NCI-H1694 treated with DMSO at 0.1 percent for 48 hours (cell line): ENCODE measurements around the gene CNR1.
"Not testable (repeated sequence)": the region's sequence is repeated elsewhere in the genome, so short reads cannot be mapped to it uniquely, and the experiment has no call there.

ENCODE experiments used
- DNase-seq: peaks from one replicate; lab custom pipeline; 2025; lab: John Stamatoyannopoulos, UW

Gene CNR1

GRCh38 chr6:88165844-88166492 lies at the start of gene CNR1:
CNR1 (minus strand) TSS chr6:88166347; CDS start chr6:88145274, 21,073 bp downstream.
- DNase-seq, result no peak

DNA sequence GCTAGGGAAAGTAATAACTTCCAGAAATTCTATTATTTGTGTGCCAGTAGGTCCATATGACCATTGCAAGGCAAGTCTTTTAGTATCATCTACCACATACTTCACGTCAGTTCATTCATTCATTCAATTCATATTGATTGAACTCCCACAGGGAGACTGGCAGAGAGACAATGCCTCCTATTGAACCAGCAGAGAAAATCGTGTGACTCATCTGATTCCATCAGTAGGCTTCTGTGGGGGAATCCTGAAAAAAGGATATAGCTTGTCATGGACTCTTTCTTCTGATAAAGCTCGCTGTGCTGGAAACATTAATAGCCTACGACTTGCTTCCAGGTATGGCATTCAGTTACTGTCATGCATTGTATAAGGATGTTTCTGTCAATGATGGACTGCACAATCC lies 45.3 kb upstream of the CNR1 start:
- no peak for DNase-seq

- no peak for DNase-seq
Observed at GRCh38 chr6:88209301-88209700, 43.2 kb upstream of the CNR1 start.

- DNase-seq, result peak; percentile 72
Observed at GRCh38 chr6:88208726-88209125, 42.6 kb upstream of the CNR1 start.

GRCh38 chr6:88201734-88202133 lies 35.6 kb upstream of the CNR1 start:
- DNase-seq, result not testable (repeated sequence)

DNA sequence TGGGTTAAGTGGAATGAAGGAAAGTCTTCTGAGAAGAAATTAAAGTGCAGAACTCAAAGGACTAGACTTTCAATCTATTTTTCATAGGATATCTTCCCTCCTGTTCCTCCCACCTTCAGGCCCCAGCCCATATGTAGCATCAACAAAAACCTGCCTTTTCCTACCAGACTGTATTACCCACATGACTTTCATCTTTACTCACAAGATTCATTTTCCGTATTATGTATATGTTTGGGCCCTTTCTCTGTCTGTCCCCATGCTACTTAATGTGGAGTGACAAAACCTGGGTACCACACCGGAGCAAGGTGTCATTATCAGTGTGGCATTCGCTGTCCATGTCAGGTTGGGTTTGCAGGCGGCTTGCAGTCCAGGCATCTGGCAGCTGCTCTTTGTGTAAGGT lies 18.8 kb upstream of the CNR1 start:
- no peak for DNase-seq

GRCh38 chr6:88183471-88183870 lies 17.3 kb upstream of the CNR1 start:
- no peak for DNase-seq

DNA sequence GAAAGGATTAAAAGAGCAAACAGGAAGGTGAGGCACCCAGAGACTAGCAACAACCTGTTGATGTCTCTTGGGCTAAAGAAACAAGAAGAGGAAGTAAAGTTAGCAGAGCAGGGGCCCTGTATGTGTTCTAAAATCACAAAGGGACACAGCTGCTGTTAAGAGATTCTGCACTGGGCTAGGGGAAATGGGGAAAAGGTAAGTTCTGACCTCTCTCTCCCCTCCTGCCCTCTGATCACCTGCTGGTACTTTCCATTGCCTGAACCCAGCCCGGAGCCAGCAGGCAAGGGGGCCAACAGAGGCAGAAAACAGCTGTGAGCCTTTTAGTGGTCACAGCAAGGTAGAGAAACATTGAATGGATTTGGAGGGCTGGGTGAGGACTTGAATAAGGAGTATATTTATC lies 13.5 kb upstream of the CNR1 start:
- no peak for DNase-seq

DNA sequence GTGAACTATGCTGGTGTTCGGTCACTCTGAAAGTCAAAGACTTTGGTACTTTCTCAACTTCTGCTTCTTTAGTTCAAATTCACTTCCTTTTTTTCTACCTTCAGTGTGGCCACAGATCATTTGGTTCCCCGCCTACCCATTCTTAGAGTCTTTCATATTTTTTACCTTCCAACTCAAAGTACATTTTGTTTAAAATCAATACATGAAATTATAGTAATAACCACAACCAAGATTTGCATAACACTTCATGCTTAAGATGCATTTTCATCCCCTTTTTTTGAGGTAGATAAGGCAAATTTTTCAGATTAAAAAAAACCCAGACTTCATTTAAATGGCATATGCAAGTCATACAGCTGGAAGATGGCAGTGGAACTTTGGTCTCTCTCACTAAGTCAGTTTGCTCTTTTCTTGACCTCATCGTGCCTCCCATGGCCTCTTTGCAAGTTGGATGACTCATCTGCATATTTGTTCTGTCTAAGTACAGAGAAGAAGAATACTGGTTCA lies 11.9 kb upstream of the CNR1 start:
- DNase-seq, result no peak

- DNase-seq, result no peak
Observed at GRCh38 chr6:88174906-88175305, 8.8 kb upstream of the CNR1 start.

- no peak for DNase-seq
Observed at GRCh38 chr6:88171312-88171711, 5.2 kb upstream of the CNR1 start.

- no peak for DNase-seq
Observed at GRCh38 chr6:88168362-88168761, 2.2 kb upstream of the CNR1 start.

DNA sequence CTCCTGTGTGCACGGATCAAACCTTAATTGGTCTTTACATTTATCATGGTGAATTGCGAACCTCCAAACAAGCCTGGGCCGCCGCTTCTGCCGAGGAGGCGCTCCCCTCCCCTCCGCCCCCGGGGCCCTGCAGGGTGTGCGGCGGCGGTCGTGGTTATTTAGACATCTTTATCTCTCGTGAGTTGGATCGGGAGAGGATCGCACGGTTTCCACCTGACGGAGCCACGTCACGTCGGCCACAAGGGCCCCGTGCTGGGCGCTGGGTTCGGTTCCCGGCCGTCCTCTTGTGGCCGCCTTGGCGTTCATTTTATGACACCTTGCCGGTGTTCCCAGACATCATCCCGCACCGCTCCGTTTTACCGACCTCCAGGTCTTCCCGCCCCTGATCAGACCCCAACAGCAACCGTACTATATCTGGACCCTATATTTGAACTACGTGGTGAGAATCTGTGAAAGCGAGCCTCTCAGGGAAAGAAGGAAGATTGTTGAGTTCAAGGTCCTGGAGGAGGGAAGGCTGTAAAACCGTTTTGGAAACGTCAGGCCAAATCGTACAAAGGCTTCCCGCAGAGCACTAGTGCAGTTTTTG lies 1.3 kb upstream of the CNR1 start:
- DNase-seq, result no peak

DNA sequence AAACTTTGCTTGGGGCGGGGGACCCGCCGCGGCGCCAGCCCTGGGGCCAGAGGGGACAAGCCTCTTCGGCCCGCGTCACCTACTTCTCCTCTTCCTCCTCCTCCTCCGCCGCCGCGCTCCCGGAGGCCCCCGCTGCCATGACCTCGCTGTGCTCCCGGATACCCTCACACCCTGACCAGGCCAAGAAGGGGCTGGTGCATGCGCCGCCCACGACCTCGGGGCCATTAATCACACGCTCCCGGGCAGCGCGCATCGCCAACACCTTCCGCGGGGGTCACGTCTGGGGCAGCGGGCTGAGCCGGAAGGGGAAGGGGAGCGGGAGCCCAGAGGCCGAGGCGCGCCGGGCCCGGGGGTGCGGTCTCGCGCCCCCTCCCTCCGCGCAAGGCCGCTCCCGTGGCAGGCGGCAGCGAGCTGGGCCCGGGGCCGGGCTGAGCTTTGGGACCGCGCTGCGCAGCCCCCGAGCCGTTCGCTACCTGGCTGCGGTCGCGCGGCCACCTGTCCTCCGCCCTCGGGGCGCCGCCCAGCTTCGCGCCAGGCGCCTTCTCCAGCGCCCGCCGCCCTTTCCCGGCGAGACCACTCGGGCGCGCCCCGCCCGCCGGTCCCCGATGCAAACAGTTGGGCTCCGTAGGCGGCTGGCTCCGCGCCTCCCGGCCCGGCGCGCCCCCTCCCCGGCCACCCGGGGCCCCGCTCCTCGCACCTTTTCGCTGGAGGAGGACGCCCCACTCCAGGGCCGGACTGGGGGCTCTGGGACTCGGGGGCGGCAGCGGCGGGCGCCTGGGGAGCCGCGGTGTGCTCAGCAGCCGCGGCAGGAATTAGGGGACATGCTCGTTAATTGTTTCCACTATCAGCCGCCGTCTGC lies 575 bp upstream of the CNR1 start:
- DNase-seq, result no peak

GRCh38 chr6:88165087-88165843 lies 882 bp downstream of the CNR1 start:
- DNase-seq, result no peak

DNA sequence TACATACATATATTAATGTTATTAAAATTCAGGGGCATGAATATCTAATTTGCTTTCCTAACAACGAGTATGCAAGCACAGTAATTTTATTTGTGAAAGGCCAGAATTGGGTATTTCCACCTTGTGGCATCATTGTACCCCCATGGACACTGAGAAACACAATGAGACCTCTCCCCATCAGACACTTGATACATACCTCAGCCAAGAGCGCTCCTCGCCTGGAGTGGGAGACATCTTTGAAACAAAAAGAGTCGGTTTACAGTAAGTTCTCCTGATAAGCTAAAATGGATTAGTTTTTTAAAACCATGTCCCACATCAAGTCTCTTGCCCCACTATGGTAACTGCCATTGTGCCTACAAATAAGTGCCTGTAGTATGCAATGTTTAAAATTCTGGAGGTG lies 2.1 kb downstream of the CNR1 start:
- DNase-seq, result no peak

- no peak for DNase-seq
Observed at GRCh38 chr6:88163616-88164015, 2.5 kb downstream of the CNR1 start.

DNA sequence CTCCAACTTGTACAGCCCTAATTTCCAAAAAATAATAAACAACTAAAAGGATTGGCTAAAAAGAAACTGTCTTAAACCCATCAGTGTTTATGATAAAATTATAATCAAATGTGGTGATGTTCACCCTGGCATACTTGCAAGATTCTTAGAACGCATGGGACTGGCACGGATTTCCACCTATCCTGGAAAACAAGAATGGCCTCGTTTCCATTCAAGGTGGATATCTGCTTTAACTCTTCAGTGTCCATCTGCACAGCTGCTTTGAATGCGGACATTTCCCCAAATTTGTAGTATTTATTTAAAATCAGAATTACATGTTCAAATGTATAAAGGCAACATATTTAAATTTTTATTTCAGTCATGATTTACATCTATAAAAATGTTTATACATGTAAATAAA lies 4.2 kb downstream of the CNR1 start:
- DNase-seq, result no peak

- DNase-seq, result no peak
Observed at GRCh38 chr6:88157106-88157505, 9.0 kb downstream of the CNR1 start.

DNA sequence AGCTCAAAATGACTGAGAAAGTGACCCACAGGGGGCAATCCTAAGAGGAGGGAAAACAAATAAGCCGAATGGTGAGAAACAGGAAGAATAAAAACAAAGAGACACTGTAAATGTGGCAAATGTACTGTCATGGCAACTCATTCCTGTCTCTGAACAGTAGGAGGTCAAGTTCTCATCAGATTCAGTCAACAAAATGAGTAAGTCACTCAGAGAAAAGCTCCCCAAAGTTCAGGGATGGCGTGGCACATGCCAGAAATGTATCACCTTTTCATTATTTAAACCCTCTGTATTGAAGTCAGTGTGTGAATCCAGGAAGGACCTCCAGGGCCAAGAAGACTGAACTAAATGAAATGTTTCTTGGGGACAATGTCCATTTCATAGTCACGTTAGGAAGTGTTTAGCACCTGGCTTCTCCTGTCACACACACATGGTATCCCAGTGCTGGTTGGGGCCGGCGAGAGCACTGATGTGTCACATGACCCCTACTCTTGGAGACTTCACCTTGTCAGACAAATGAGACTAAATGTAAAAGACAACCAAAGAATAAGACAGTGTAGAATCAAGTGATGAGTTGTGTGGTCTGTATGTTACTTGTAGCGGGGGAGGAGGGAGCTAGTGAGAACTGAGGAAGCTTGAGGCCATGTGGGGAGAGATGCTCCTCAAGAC lies 20.7 kb downstream of the CNR1 start:
- no peak for DNase-seq

- DNase-seq, result no peak
Observed at GRCh38 chr6:88144637-88145297, 21.4 kb downstream of the CNR1 start.
